Upper lobe of left lung (tissue), 4 donors: ENCODE results near the gene GNPNAT1.

Experiments used
- POLR2A ChIP-seq, 4 donors: fragments of 450-650 bp; IDR thresholded peaks; one replicate each; pipeline ENCODE4 v1.5.1; 2016 to 2017; ENCODE audit warnings: antibody characterized with exemption in 4 of 4, mild to moderate bottlenecking in 2 of 4
- POLR2AphosphoS5 ChIP-seq, 2 donors: sonication (generic); formaldehyde crosslinking; IDR thresholded peaks; one replicate each; pipeline ENCODE4 v1.5.1; 2017; ENCODE audit warnings: antibody characterized with exemption in 2 of 2
- TF ChIP-seq, protein P1 (sequence below), 6 experiments: fragments of 450-650 bp in 4 of 6; fragments of 200-600 bp in 2 of 6; sonication (generic) in 2 of 6; IDR thresholded peaks; one replicate each; pipeline ENCODE4 v1.5.1; 2016 to 2019; ENCODE audit warnings: antibody characterized with exemption in 6 of 6

GRCh38 chr14:52755607-52756316 is 35.6 kb downstream of the GNPNAT1 start:
- TF ChIP-seq POLR2A (IDR thresholded peaks at IDR 0.05) (no peak), POLR2AphosphoS5 (IDR thresholded peaks at IDR 0.05) (no peak)
- TF ChIP-seq, protein P1, sequence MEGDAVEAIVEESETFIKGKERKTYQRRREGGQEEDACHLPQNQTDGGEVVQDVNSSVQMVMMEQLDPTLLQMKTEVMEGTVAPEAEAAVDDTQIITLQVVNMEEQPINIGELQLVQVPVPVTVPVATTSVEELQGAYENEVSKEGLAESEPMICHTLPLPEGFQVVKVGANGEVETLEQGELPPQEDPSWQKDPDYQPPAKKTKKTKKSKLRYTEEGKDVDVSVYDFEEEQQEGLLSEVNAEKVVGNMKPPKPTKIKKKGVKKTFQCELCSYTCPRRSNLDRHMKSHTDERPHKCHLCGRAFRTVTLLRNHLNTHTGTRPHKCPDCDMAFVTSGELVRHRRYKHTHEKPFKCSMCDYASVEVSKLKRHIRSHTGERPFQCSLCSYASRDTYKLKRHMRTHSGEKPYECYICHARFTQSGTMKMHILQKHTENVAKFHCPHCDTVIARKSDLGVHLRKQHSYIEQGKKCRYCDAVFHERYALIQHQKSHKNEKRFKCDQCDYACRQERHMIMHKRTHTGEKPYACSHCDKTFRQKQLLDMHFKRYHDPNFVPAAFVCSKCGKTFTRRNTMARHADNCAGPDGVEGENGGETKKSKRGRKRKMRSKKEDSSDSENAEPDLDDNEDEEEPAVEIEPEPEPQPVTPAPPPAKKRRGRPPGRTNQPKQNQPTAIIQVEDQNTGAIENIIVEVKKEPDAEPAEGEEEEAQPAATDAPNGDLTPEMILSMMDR (IDR thresholded peaks at IDR 0.05): no peak
